ENCODE results near the gene DAGLB. TPM values are rescaled to one million over a fixed set of nuclear protein-coding genes. Genes with fewer than 3 reads are reported as not detected.

DAGLB gene
- polyA plus RNA-seq, 5 donors: 14.6 to 19.4 (median 15.2) TPM

DNA sequence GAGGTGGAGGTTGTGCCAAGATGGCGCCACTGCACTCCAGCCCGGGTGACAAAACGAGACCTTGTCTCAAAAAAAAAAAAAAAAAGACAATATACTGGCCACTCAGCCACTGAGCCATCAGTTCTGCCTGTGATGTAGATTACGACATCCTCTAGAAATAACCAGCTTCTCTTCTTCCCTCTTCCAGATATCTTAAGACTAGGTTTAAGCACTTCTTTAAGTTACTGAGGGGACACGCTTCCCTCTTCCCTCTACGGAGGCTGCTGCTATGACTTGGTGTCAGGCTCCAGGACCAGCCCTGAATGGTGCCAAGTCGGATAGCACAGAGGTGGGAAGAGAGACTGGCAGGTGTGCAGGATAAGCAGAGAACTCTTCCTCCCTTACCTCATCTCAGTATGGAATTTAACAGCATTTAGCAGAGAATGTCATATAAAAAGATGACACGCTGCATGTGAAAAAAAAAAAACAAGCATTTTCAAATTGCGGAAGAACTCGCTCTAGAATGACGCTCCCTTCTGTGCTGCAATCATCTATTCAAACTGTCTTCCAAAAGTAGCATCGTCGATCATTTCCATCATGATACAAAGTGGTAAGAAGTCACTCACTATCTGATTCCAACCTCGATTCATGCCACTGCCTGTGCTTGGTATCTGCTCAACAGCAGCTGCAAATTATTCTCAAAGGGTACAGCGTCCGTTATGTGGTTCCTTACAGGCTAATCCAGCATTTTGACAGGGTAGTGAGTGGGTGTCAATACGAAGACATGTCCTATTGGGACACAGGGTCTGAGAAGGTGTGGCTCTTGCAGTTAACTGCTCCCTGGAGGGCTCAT lies 13.8 kb downstream of the DAGLB start:
- DNase-seq: no peak

- no peak for DNase-seq
Observed at GRCh38 chr7:6432781-6433180, 15.0 kb downstream of the DAGLB start.

- DNase-seq: no peak
Observed at GRCh38 chr7:6430974-6431373, 16.8 kb downstream of the DAGLB start.

- no peak for DNase-seq
Observed at GRCh38 chr7:6430271-6430940, 17.3 kb downstream of the DAGLB start.

DNA sequence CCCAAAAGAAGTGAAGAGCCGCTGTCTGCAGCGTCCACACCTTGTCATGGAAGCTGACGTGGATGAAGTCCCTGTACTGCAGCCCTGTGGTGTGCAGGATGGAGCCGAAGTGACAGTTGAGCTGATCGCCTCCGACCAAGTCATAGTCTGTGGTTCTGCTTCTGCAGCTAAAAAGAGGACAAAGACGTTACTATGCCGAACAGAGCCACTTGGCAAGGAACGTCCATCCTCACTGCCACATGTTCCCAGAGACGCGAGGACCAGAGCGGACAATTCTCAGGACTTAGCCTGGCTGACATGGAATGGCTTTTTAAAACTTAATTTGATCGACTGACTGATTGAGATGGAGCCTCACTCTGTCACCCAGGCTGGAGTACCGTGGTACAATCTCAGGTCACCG lies 21.8 kb downstream of the DAGLB start:
- DNase-seq: no peak

- no peak for DNase-seq
Observed at GRCh38 chr7:6423942-6424701, 23.6 kb downstream of the DAGLB start.

DNA sequence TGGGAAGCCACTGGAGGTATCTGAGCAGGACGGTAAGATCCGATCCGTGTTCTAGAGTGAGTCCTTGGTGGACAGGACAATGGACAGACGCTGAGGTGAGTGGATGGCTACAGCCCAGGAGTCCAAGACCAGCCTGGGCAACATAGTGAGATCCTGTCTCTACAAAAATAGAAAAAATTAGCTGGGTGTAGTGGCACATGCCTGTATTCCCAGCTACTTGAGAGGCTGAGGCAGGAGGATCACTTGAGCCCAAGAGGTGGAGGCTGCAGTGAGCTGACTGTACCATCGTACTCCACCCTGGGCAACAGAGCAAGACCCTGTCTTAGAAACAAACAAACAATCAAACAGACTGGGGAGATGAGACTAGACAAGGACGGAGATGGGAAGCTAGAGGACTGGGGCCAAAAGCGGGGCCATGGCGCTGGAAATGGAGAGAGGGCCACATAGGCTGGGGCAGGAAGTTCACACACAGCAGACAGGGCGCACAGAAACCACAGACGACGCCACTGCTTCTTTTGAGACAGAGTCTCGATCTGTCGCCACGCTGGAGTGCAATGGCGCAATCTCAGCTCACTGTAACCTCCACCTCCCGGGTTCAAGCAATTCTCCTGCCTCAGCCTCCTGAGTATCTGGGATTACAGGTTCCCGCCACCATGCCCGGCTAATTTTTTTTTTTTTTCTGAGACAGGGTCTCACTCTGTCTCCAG lies 24.7 kb downstream of the DAGLB start:
- DNase-seq: no peak

DNA sequence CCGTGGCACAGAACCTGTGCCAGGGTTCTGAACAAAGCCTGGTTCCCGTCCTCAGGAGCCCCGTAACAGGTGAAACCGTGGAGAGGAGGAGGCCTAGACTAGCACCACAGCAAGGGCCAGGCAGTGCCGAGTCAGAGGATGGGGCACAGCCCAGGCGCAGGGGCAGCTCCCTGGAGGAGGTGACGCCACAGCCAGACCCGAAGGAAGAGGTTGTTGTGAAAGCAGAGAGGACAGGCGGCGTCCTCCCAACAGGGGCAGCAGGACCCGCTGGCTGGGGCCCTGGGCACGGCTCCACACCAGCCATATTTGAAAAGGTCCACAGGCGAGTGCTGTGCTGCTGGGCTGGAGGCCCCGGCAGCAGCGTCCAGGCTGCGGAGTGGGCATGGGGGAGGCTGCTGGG lies 25.7 kb downstream of the DAGLB start:
- no peak for DNase-seq

GRCh38 chr7:6420680-6421079 lies 27.1 kb downstream of the DAGLB start:
- no peak for DNase-seq

GRCh38 chr7:6419310-6419773 lies 28.4 kb downstream of the DAGLB start:
- no peak for DNase-seq

DNA sequence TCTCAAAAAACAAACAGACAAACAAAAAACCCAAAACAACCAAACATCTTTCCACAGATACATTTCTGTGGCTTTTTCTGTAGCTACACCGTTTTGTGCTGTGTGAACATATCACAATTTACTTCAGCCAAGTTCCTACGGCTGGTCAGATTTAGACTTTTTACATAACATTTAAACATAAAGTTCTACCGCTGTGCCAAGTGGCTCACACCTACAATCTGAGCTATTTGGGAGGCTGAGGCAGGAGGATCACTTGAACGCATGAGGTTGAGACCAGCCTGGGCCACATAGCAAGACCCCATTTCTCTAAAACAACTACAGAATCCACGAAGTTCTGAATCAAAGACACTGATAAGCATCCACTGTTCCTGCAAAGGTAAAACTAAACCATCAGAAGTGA lies 30.3 kb downstream of the DAGLB start:
- no peak for DNase-seq

DNA sequence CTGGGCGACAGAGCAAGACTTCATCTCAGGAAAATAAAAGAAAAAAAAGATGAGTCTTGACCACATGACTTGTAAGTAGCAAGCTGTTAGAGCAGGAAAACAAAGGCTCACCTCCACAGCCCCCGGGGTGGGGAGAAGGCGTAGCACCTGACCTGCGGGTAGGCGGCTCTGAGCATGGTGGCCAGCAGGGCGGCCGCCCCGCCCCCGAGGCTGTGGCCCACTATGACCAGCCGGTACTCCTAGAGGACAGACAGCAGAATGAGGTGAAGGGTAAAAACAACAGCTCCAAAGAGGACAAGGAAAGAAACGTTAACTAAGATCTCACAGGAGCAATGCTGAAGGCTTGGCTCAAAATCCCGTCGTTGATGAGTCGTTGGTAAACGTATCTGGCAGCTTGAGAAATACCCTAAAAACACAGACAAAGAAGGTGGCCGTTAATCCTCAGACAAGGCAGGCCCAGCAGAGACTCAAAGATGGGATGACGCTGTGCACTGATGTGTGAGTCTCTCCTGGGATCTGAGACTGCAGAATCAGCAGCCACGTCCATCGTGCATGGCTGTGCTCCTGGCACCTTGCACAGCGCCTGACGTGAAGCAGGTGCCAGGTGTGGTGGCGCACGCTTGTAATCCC lies 31.1 kb downstream of the DAGLB start:
- DNase-seq: no peak

GRCh38 chr7:6413637-6414036 lies 34.1 kb downstream of the DAGLB start:
- DNase-seq: no peak

DNA sequence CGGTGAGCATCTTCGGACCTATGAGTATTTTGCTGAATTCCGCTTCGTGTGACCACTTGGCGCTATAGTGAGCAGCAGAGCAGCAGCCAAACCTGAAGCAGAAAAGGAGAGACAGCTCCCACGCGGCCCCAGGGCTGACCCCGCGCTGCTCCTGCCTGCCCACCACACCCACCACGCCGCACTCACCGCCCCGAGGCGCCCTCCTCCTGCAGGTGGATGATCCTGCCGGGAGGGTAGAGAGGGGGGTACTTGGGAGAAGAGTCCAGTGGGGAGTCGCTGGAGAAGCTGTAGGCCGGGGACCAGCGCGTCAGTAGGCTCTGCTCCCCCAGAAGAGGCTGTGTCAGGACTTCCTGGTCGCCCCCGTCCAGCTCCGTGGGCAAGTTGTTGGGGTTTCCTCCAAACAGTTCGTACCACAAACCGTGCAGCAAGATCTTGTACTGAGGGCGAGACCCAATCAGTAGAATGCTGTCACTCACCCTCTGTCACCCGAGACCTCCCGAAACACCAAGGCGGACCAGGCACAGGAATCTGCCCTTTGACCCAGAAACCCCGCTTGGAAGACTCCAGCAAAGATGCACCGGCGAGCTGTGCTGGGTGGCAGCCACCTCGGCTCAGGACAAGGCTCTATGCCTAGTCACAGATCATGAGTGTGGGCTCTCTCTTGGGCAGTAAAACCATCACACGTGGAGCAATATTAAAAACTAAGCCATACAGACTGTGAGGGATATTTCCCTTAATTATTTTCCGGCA lies 37.6 kb downstream of the DAGLB start:
- no peak for DNase-seq

- no peak for DNase-seq
Observed at GRCh38 chr7:6409091-6409490, 38.7 kb downstream of the DAGLB start.

DNA sequence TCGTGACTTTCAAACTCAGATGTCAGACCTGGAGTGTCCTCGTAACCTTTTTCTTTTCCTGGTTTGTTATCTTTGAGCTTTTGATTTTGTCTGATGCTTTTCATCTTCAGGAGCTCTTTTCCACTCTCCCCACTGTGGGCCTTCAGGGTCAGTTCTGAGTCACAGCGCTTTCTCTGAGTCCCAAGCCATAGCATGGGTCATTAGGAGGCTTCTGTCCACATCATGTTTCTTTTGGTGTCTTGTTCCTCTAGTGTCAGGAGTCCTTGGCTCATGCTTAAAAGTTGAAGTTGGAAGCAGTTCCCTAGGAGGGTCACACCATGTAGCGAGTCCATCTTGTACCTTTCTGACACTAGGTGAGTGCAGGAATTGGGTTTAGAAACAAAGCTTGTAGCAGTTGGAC lies 40.3 kb downstream of the DAGLB start:
- DNase-seq: no peak

DNA sequence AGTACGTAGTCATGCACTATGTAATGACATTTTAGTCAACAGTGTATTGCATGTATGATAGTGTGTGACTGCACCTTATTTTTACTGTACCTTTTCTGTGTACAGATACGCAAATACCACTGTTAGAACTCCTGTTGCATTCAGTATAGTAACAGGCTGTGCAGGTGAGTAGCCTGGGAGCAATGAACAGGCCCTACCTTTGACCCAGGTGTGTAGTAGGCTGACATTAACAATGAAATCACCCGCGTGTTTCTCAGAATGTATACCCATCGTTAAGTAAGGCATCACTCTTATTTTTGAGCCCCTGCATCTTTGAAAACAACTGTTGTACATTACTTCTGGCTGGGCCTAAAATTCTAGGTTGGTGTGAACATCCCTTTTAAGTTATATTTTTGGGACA lies 41.6 kb downstream of the DAGLB start:
- DNase-seq: no peak

GRCh38 chr7:6403907-6404306 lies 43.8 kb downstream of the DAGLB start:
- no peak for DNase-seq

GRCh38 chr7:6402741-6403140 lies 45.0 kb downstream of the DAGLB start:
- no peak for DNase-seq

GRCh38 chr7:6402041-6402440 lies 45.7 kb downstream of the DAGLB start:
- DNase-seq: no peak

- no peak for DNase-seq
Observed at GRCh38 chr7:6401536-6401935, 46.2 kb downstream of the DAGLB start.

Data from right lung (tissue), 5 donors.